ENCODE data around the gene STK4.

- no peak for TF ChIP-seq CTCF (IDR thresholded peaks at IDR 0.05; ENCODE audit: poor library complexity, severe bottlenecking)
- no peak for TF ChIP-seq POLR2AphosphoS5 (IDR thresholded peaks at IDR 0.05)
- TF ChIP-seq EZH2 (IDR thresholded peaks at IDR 0.05; ENCODE audit: borderline replicate concordance, insufficient read depth, low read length, poor library complexity, severe bottlenecking) = no peak
Measured at GRCh38 chr20:44965651-44966029, 672 bp upstream of the STK4 start.
